Endothelial cell of umbilical vein (primary cell): ENCODE results near the gene TPO. TPM values are rescaled to one million over a fixed set of nuclear protein-coding genes. Genes with fewer than 3 reads are reported as not detected.

Source experiments
- BruUV-seq: library from RNA; stranded (reverse); fragments of 400-500 nt; replicated peaks from 2 replicates; lab custom pipeline; 2021; lab: Mats Ljungman, UMichigan
- CTCF ChIA-PET: fragments of 300-600, 350-600 bp; sonication (Branson Sonifier 250); formaldehyde crosslinking; loops from one replicate; lab custom pipeline; 2021; ENCODE audit warnings: antibody characterized with exemption, inconsistent platforms; lab: Charles Lee
- POLR2A ChIA-PET: fragments of 300-600, 350-600 bp; sonication (Branson Sonifier 250); formaldehyde crosslinking; loops from one replicate; lab custom pipeline; 2021; ENCODE audit warnings: antibody characterized with exemption, inconsistent platforms; lab: Charles Lee
- DNase-seq: peaks from one replicate; pipeline ENCODE4 v3.0.0-alpha.2; 2011; ENCODE audit warnings: low read depth, low spot score
- FAIRE-seq: peaks from 2 replicates; lab custom pipeline; 2011; peaks lifted over from hg19 to GRCh38; lab: Jason Lieb, UNC
- H2AFZ ChIP-seq: 2 replicates; pipeline ENCODE4 v1.6.0; 2012; ENCODE audit warnings: low read depth, low read length, control low read depth, inconsistent platforms
- H3K27ac ChIP-seq: 2 replicates; pipeline ENCODE4 v1.5.1; 2011; ENCODE audit warnings: low read depth, mild to moderate bottlenecking, control low read depth, low read length, moderate library complexity; ENCODE audit not compliant: insufficient read depth
- H3K27me3 ChIP-seq, 2 experiments: 2 replicates each; pipeline versions ENCODE4 v1.6.0 to v1.6.1; 2011; ENCODE audit warnings: low read length in 2 of 2, mixed read lengths in 1 of 2; ENCODE audit not compliant: control insufficient read depth in 2 of 2, insufficient read depth in 2 of 2
- H3K36me3 ChIP-seq, 2 experiments: 2 replicates in 1 of 2; 3 replicates in 1 of 2; pipeline ENCODE4 v1.5.1; 2011; ENCODE audit warnings: low read length in 2 of 2, mild to moderate bottlenecking in 1 of 2, moderate library complexity in 1 of 2; ENCODE audit not compliant: control insufficient read depth in 2 of 2, insufficient read depth in 2 of 2; ENCODE audit errors: extremely low read depth in 1 of 2
- H3K4me1 ChIP-seq: 3 replicates; pipeline ENCODE4 v1.5.1; 2011; ENCODE audit warnings: mild to moderate bottlenecking, low read length; ENCODE audit not compliant: control insufficient read depth, insufficient read depth; ENCODE audit errors: extremely low read depth
- H3K4me2 ChIP-seq: 2 replicates; pipeline ENCODE4 v1.6.1; 2011; ENCODE audit warnings: low read length, control low read depth, mixed read lengths; ENCODE audit not compliant: insufficient read depth
- H3K4me3 ChIP-seq, 3 experiments: fragments of 200-600 bp in 1 of 3; sonication (generic), shearing (Covaris generic) in 1 of 3; replicated peaks in 1 of 3; 2 replicates each; pipeline ENCODE4 v1.5.1; 2011 to 2016; ENCODE audit warnings: control low read depth in 3 of 3, low read length in 3 of 3, mild to moderate bottlenecking in 2 of 3, inconsistent platforms in 1 of 3, low read depth in 1 of 3, moderate library complexity in 1 of 3; ENCODE audit not compliant: insufficient read depth in 1 of 3
- H3K79me2 ChIP-seq: 2 replicates; pipeline ENCODE4 v1.6.0; 2012; ENCODE audit warnings: low read length, inconsistent platforms; ENCODE audit not compliant: control insufficient read depth, insufficient read depth
- H3K9ac ChIP-seq: replicated peaks from 2 replicates; pipeline ENCODE3; 2011; ENCODE audit warnings: low read length, control low read depth; ENCODE audit not compliant: insufficient read depth; ENCODE audit errors: extremely low read depth
- H3K9me1 ChIP-seq: replicated peaks from 3 replicates; pipeline ENCODE4 v1.6.0; 2011; ENCODE audit warnings: mild to moderate bottlenecking, low read length; ENCODE audit not compliant: control insufficient read depth, insufficient read depth; ENCODE audit errors: extremely low read depth
- H3K9me3 ChIP-seq: replicated peaks from 2 replicates; pipeline ENCODE4 v1.5.1; 2012; ENCODE audit warnings: low read length, inconsistent platforms; ENCODE audit not compliant: control insufficient read depth, insufficient read depth
- H4K20me1 ChIP-seq: replicated peaks from 2 replicates; pipeline ENCODE3; 2011; ENCODE audit warnings: mild to moderate bottlenecking, low read length; ENCODE audit not compliant: control insufficient read depth, insufficient read depth; ENCODE audit errors: extremely low read depth
- EZH2 ChIP-seq: IDR thresholded peaks from 2 replicates; pipeline ENCODE4 v1.6.1; 2012; ENCODE audit warnings: borderline replicate concordance, low read depth, mild to moderate bottlenecking, moderate library complexity, low read length, inconsistent platforms; ENCODE audit not compliant: severe bottlenecking
- FOS ChIP-seq: IDR thresholded peaks from 2 replicates; pipeline ENCODE4 v1.6.1; 2011; ENCODE audit warnings: mild to moderate bottlenecking, low read length, moderate library complexity, borderline replicate concordance; ENCODE audit not compliant: insufficient read depth
- GATA2 ChIP-seq: IDR thresholded peaks from 2 replicates; pipeline ENCODE4 v1.7.0; 2011; ENCODE audit warnings: low read depth, mild to moderate bottlenecking, moderate library complexity, mixed read lengths, low read length; ENCODE audit not compliant: insufficient read length, insufficient read depth
- JUN ChIP-seq: IDR thresholded peaks from 2 replicates; pipeline ENCODE4 v1.6.1; 2011; ENCODE audit warnings: borderline replicate concordance, low read depth; ENCODE audit not compliant: insufficient read length, insufficient read depth
- MAX ChIP-seq: IDR thresholded peaks from 2 replicates; pipeline ENCODE4 v1.6.1; 2011; ENCODE audit not compliant: insufficient read depth, insufficient read length
- MYC ChIP-seq: IDR thresholded peaks from one replicate; pipeline ENCODE4 v1.6.1; 2011; ENCODE audit warnings: mild to moderate bottlenecking, low read depth, low read length
- POLR2A ChIP-seq: IDR thresholded peaks from 2 replicates; pipeline ENCODE4 v1.6.1; 2012; ENCODE audit warnings: low read depth, mild to moderate bottlenecking, control low read depth, low read length
- POLR2AphosphoS5 ChIP-seq: IDR thresholded peaks from 2 replicates; pipeline ENCODE4 v1.6.1; 2012; ENCODE audit warnings: low read depth, mild to moderate bottlenecking, control low read depth, low read length, moderate library complexity; ENCODE audit not compliant: insufficient read depth
- dilution Hi-C: fragments of 300-500 bp; cut with MboI; formaldehyde crosslinking; loops from one replicate; pipeline ENCODE4 v1.15.0; 2019; ENCODE audit warnings: low sequenced_read_pairs; ENCODE audit not compliant: extremely low pct_ligation_motif_present
- intact Hi-C: fragments of 100-400 bp; cut with micrococcal nuclease; formaldehyde crosslinking; loops from one replicate; pipeline ENCODE4 v1.10.0; 2022
- polyA plus RNA-seq, 4 experiments: library from polyadenylated mRNA; depleted of rRNA in 3 of 4; stranded (reverse) in 3 of 4; unstranded in 1 of 4; fragments of >200 nt; gene quantifications; 2 replicates each; pipeline versions ENCODE4 v1.2.1 to v1.2.3, GENCODE V29; 2011 to 2012; ENCODE audit warnings: missing spikeins in 1 of 4
- total RNA-seq: library from RNA; stranded (reverse); gene quantifications from 2 replicates; pipeline ENCODE4 v1.2.3, GENCODE V29; 2021
- TF ChIP-seq, protein P1 (sequence below), 2 donors: IDR thresholded peaks; 1 replicate in 1 of 2; 2 replicates in 1 of 2; pipeline ENCODE4 v1.5.1; 2011; ENCODE audit warnings: low read length in 2 of 2, mild to moderate bottlenecking in 2 of 2, moderate library complexity in 2 of 2, control low read depth in 1 of 2, inconsistent platforms in 1 of 2, low read depth in 1 of 2; ENCODE audit not compliant: insufficient read depth in 1 of 2; ENCODE audit errors: extremely low read depth in 1 of 2

TPO gene
- total and polyA plus RNA-seq, 2 donors (not counting 3 experiments of a cell fraction or from before 2014, with no cell fraction given) = not detected

- Histone ChIP-seq H3K27ac (no peak overlapping the region), H3K9me1 (no peaks in the 10 kb centered on the region), H3K36me3 (no peaks in the 10 kb centered on the region), H4K20me1 (no peaks in the 10 kb centered on the region), H3K9me3 (peaks cover 1% of the 10 kb centered on the region), H3K79me2 (no peaks in the 10 kb centered on the region), H2AFZ (no peak overlapping the region), H3K4me2 (no peak overlapping the region), H3K9ac (no peak overlapping the region), H3K4me3 (no peak overlapping the region), H3K4me1 (no peaks in the 10 kb centered on the region), H3K27me3 (no peaks in the 10 kb centered on the region)
- TF ChIP-seq, protein P1, sequence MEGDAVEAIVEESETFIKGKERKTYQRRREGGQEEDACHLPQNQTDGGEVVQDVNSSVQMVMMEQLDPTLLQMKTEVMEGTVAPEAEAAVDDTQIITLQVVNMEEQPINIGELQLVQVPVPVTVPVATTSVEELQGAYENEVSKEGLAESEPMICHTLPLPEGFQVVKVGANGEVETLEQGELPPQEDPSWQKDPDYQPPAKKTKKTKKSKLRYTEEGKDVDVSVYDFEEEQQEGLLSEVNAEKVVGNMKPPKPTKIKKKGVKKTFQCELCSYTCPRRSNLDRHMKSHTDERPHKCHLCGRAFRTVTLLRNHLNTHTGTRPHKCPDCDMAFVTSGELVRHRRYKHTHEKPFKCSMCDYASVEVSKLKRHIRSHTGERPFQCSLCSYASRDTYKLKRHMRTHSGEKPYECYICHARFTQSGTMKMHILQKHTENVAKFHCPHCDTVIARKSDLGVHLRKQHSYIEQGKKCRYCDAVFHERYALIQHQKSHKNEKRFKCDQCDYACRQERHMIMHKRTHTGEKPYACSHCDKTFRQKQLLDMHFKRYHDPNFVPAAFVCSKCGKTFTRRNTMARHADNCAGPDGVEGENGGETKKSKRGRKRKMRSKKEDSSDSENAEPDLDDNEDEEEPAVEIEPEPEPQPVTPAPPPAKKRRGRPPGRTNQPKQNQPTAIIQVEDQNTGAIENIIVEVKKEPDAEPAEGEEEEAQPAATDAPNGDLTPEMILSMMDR (IDR thresholded peaks at IDR 0.05; ENCODE audit: extremely low read depth in 1 of 2, insufficient read depth in 1 of 2, low read depth in 1 of 2, low read length in 2 of 2) = no peak
- TF ChIP-seq POLR2A (no peak), JUN (no peak), EZH2 (no peak), MAX (no peak), MYC (no peak), GATA2 (no peak), FOS (no peak), POLR2AphosphoS5 (no peak)
- CTCF ChIA-PET = no interaction called here
- no TSS peak for BruUV-seq
- DNase-seq (no peak), FAIRE-seq (no peak)
- POLR2A ChIA-PET = no interaction called here
- dilution Hi-C loops (no loop called here), intact Hi-C loops (no loop called here)
These were observed 27.3 kb downstream of the TPO start for GRCh38 chr2:1440581-1440980.
